NCI-H345 (cell line): ENCODE data around the gene IRF2.
A peak's percentile ranks its signal among the peaks of the same experiment; 100 is the strongest.
"Not testable (repeated sequence)": the region's sequence is repeated elsewhere in the genome, so short reads cannot be mapped to it uniquely, and the experiment has no call there.

Experiments used
- DNase-seq: peaks from one replicate; lab custom pipeline; 2025; lab: John Stamatoyannopoulos, UW

Gene IRF2

DNA sequence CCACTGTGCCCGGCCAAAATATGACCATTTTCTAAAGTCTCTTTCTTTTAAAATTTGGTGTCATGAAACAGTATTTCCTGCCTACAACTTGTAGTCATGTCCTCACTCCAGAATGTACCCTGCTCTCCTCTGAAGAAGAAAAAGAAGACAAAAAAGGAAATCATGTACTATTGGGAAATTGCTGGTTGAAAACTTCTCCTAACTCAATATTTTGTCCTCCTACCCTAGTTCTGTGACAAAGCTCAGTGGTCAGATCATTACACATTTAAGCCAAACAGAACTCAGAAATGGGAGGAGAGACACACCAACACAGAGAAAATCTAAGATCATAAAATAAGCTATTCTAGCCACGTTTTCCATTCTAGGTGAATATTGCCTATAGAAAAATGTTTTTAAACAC, 127.7 kb downstream of the IRF2 start:
- no peak for DNase-seq

DNA sequence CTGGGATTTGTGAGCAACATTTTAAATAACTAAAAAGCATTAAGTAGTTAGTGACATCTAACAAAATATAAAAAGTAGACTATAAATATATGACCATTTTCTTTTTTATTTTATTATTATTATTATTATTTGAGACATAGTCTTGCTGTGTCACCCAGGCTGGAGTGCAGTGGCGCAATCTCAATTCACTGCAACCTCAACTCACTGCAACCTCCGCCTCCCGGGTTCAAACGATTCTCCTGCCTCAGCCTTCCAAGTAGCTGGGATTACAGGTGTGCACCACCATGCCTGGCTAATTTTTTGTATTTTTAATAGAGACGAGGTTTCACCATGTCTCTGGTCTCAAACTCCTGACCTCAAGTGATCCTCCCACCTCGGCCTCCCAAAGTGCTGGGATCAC, 128.1 kb downstream of the IRF2 start:
- not testable (repeated sequence) for DNase-seq

DNA sequence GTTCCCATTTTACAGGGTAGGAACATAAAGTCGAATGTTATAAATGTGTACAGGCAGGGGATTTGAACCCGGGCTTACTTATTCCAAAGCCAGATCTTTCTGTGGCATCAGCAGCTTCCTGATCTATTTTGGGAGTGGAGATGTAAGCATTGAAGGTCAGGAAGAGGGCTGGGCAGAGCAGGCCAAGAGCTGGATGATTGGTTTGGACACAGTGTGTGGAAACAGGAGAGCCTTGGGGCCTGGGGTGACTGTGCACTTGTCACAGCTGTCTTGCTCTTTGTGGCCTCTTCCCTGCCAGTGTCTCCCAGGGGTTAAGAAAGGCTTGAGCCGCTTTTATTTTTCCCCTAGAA, 128.8 kb downstream of the IRF2 start:
- no peak for DNase-seq

- DNase-seq: no peak
Measured at GRCh38 chr4:184344899-184345572, 129.3 kb downstream of the IRF2 start.

GRCh38 chr4:184344435-184344834, 129.9 kb downstream of the IRF2 start:
- DNase-seq: no peak

GRCh38 chr4:184343502-184344177, 130.7 kb downstream of the IRF2 start:
- DNase-seq: peak; percentile 79

GRCh38 chr4:184342857-184343237, 131.5 kb downstream of the IRF2 start:
- DNase-seq: not testable (repeated sequence)

GRCh38 chr4:184342167-184342856, 132.0 kb downstream of the IRF2 start:
- no peak for DNase-seq

- DNase-seq: not testable (repeated sequence)
Measured at GRCh38 chr4:184339398-184340193, 134.8 kb downstream of the IRF2 start.

GRCh38 chr4:184337907-184338306, 136.4 kb downstream of the IRF2 start:
- DNase-seq: no peak
